Colonic mucosa (tissue), 4 donors: ENCODE measurements around the gene TRAPPC2L. TPM values are rescaled to one million over a fixed set of nuclear protein-coding genes. Genes with fewer than 3 reads are reported as not detected.

Experiments
- DNase-seq: peaks from one replicate; pipeline ENCODE4 v3.0.0-alpha.2; 2020
- H3K27ac ChIP-seq: fragments of 200-600 bp; one replicate; pipeline ENCODE4 v1.8.0; 2021
- H3K27me3 ChIP-seq: fragments of 200-600 bp; one replicate; pipeline ENCODE4 v1.8.0; 2021
- H3K36me3 ChIP-seq: fragments of 200-600 bp; one replicate; pipeline ENCODE4 v1.8.0; 2021
- H3K4me1 ChIP-seq: fragments of 200-600 bp; one replicate; pipeline ENCODE4 v1.8.0; 2021; ENCODE audit warnings: mild to moderate bottlenecking
- H3K4me3 ChIP-seq: fragments of 200-600 bp; one replicate; pipeline ENCODE4 v1.8.0; 2021
- H3K9ac ChIP-seq, 2 donors: one replicate each; pipeline ENCODE4 v1.7.0; 2013; ENCODE audit warnings: control low read depth in 2 of 2, low read depth in 2 of 2, low read length in 2 of 2
- H3K9me3 ChIP-seq: fragments of 200-600 bp; one replicate; pipeline ENCODE4 v1.8.0; 2021
- intact Hi-C: fragments of 100-400 bp; cut with DNase I; formaldehyde crosslinking; loops from one replicate; pipeline ENCODE4 v1.14.1; 2022
- total RNA-seq, 2 donors: library from RNA; stranded (reverse); fragmentation: NEBNext Ultra II Directional in 1 of 2; extraction: Animal tissue kit (Norgen Biotek cat#: 25700) in 1 of 2; gene quantifications; one replicate each; pipeline ENCODE4 v1.2.1, GENCODE V29; 2021
- TF ChIP-seq, protein P1 (sequence below): fragments of 200-600 bp; IDR thresholded peaks from one replicate; pipeline ENCODE4 v1.8.0; 2022; ENCODE audit warnings: antibody characterized with exemption, mild to moderate bottlenecking
- donor health status: healthy.
- donor health status: DM: no; HTN: no; CAD: no.
- donor health status: DM: no; HTN: no; CAD: no.

TRAPPC2L gene
- total RNA-seq, 2 donors from 2014 or later: 33.8 to 57.3 TPM

DNA sequence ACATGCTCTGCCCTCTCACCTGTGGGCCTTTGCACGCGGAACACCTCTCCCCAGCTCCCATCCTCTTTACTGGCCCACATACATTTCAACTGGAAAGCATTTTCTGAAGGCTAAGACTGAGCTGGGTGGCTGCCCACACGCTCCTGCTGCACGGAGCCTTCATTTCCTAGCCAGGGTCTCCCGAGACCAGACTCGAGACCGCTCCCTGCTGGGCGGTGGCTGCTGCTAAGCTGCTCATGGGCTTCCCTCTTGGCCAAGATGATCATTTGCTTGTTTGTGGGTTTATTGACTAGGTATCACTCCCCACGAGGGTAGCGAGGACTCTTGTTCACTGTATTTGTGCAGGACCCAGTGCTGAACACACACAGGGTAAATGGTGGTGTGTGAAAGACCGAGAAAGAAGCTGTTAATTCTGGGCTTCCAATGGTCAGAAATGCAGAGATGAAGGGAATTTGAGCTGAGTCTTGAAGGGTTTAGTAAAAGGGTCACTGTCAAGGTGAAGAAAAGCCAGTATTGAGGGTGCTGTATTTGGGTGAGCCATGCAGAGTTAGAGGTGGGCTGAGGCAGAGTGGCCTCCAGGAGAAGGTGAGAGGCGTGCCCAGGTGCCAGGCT, 907 bp downstream of the TRAPPC2L start:
- H3K4me3 ChIP-seq: peak overlapping the region; percentile 82
- peak overlapping the region; percentile 49 for H3K27ac ChIP-seq
- TF ChIP-seq, protein P1, sequence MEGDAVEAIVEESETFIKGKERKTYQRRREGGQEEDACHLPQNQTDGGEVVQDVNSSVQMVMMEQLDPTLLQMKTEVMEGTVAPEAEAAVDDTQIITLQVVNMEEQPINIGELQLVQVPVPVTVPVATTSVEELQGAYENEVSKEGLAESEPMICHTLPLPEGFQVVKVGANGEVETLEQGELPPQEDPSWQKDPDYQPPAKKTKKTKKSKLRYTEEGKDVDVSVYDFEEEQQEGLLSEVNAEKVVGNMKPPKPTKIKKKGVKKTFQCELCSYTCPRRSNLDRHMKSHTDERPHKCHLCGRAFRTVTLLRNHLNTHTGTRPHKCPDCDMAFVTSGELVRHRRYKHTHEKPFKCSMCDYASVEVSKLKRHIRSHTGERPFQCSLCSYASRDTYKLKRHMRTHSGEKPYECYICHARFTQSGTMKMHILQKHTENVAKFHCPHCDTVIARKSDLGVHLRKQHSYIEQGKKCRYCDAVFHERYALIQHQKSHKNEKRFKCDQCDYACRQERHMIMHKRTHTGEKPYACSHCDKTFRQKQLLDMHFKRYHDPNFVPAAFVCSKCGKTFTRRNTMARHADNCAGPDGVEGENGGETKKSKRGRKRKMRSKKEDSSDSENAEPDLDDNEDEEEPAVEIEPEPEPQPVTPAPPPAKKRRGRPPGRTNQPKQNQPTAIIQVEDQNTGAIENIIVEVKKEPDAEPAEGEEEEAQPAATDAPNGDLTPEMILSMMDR: peak; percentile 73
- H3K9ac ChIP-seq: peak overlapping the region; percentile 83 to 89
- H3K36me3 ChIP-seq: no peaks in the 10 kb centered on the region
- intact Hi-C loops: loop anchor here (5.0 to 10.0 kb wide), 3 partner anchors 46 to 403 kb away; partner anchors contain the start of genes APRT, ZFPM1 and ZNF778
- H3K4me1 ChIP-seq: peaks cover 12% of the 10 kb centered on the region
- H3K27me3 ChIP-seq: no peaks in the 10 kb centered on the region
- H3K9me3 ChIP-seq: no peaks in the 10 kb centered on the region
- peak; percentile 87 for DNase-seq

DNA sequence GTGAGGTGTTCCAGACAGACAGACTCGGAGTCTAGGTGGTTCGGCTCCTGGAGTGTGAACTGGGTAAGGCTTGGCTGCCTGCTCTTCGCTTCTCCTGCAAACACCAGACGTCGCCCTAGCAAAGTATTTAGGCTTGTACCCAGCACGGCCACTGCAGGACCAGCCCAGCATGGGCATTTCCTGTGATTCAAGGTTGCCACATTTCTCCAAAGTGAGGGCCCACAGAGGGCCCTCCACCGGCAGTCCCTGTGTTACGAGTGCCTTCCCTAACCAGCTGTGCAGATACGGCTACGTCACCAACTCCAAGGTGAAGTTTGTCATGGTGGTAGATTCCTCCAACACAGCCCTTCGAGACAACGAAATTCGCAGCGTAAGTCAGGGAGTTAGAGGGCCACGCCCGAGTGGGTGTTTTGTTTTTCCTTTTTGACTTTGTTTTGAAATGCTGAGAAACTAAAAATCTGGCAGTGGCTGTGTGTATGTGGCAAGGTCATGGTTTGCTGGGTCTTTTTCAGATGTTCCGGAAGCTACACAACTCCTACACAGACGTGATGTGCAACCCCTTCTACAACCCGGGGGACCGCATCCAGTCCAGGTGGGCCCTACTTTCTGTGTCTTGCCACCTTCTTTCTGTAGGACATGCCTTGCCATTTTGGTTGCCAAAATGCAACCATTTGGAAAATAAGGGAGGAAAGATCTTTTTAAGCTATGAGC, 2.6 kb downstream of the TRAPPC2L start:
- intact Hi-C loops: loop anchor here (5.0 to 10.0 kb wide), 3 partner anchors 47 to 405 kb away; partner anchors contain the start of genes APRT, ZFPM1 and ZNF778
- no peaks in the 10 kb centered on the region for H3K36me3 ChIP-seq

DNA sequence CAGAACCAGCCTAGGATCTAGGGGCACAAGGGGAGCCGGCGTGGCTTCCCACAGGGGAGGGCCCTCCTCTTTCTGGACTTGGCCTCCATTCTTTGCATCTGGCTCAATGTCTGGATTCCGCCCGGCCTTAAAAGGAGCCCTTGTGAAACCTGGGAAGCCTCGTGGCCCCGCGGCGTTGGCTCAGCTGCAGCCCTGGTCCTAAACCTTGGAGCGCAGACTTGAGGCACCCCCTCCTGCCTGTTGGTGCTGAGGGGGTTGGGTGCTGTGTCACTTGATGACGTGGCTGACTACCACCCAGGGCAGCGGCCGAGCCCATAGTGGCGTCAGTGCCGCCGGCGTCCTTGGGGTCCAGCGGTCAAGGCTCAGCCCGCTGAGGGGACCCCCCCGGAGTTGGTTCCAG, 4.4 kb downstream of the TRAPPC2L start:
- Histone ChIP-seq H3K36me3 (no peaks in the 10 kb centered on the region), H3K4me1 (peaks cover 5% of the 10 kb centered on the region), H3K9me3 (no peaks in the 10 kb centered on the region), H3K27ac (no peak overlapping the region), H3K9ac (peak overlapping the region in 1 of 2 donors; percentile 9), H3K4me3 (no peak overlapping the region), H3K27me3 (no peaks in the 10 kb centered on the region)
- DNase-seq: no peak
- intact Hi-C loops: no loop called here
- TF ChIP-seq, protein P1: no peak

More for the DNA sequence above, 2.6 kb downstream of the TRAPPC2L start:
- H3K27me3 ChIP-seq: no peaks in the 10 kb centered on the region
- H3K9me3 ChIP-seq: no peaks in the 10 kb centered on the region
- TF ChIP-seq, protein P1: no peak
- peaks cover 12% of the 10 kb centered on the region for H3K4me1 ChIP-seq
- DNase-seq: no peak
- no peak overlapping the region for H3K9ac ChIP-seq
- no peak overlapping the region for H3K27ac ChIP-seq
- no peak overlapping the region for H3K4me3 ChIP-seq

DNA sequence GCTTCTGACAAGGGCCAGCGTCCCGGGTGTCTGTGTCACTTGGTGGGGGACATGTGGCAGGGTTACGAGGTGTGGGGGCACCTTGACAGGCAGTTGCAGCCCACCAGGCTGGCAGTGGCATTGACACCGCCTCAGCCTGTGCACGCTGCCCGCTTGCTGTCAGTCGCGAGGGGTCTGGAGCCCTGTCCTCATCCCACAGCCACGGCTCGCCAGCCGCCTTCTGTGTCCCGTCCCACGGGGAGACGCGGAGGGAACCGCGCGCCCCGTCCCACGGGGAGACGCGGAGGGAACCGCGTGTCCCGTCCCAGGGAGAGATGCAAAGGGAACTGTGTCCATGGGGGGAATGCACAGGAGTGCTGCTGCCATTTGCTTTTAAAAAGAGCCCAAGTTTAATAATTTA, 6.0 kb downstream of the TRAPPC2L start:
- no peaks in the 10 kb centered on the region for H3K27me3 ChIP-seq
- TF ChIP-seq, protein P1: no peak
- H3K4me1 ChIP-seq: peaks cover 3% of the 10 kb centered on the region
- H3K36me3 ChIP-seq: no peaks in the 10 kb centered on the region
- no peak overlapping the region for H3K27ac ChIP-seq
- intact Hi-C loops: no loop called here
- no peak overlapping the region for H3K4me3 ChIP-seq
- no peaks in the 10 kb centered on the region for H3K9me3 ChIP-seq
- DNase-seq: no peak
- no peak overlapping the region for H3K9ac ChIP-seq

DNA sequence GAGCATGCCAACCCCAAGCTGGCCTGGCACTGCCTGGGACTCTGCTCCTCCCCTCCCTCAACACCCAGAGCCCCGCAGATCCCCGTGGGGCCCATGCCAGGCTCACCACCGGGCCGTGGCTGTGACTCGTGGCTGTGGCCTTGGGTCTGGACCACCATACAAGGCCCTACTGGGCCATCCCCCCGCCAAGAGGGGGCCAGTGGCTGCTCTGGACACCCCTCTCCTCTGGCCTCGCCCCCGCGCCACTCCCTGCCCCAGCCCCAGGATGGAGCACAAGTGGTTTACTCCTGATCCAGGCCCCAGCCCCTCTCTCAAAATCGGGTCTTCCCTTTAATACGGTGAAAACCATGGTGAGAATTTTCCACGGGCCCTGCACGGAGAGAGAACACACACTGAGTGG, 6.5 kb downstream of the TRAPPC2L start:
- H3K9me3 ChIP-seq: no peaks in the 10 kb centered on the region
- TF ChIP-seq, protein P1: no peak
- intact Hi-C loops: no loop called here
- H3K27ac ChIP-seq: no peak overlapping the region
- no peaks in the 10 kb centered on the region for H3K27me3 ChIP-seq
- no peak overlapping the region for H3K4me3 ChIP-seq
- H3K4me1 ChIP-seq: no peaks in the 10 kb centered on the region
- no peak overlapping the region for H3K9ac ChIP-seq
- no peaks in the 10 kb centered on the region for H3K36me3 ChIP-seq
- DNase-seq: no peak
